GM23338 (cell line): ENCODE data around the gene BTBD9.

Experiments used
- CTCF ChIP-seq, 2 experiments: fragments of 200-600 bp in 1 of 2; sonication (generic) in 1 of 2; conservative IDR thresholded peaks; 2 replicates each; pipeline versions ENCODE4 v1.5.1 to v1.6.1; 2016 to 2017; ENCODE audit warnings: antibody characterized with exemption in 2 of 2, low read depth in 2 of 2, mild to moderate bottlenecking in 2 of 2, moderate library complexity in 1 of 2
- ETS1 ChIP-seq: IDR thresholded peaks from 2 replicates; pipeline ENCODE4 v1.6.1; 2016; ENCODE audit warnings: antibody characterized with exemption
- EZH2 ChIP-seq: fragments of 200-600 bp; sonication (generic); IDR thresholded peaks from one replicate; pipeline ENCODE4 v1.8.0; 2017; ENCODE audit warnings: antibody characterized with exemption, mild to moderate bottlenecking, low read depth; ENCODE audit not compliant: unreplicated experiment
- EZH2phosphoT487 ChIP-seq: fragments of 200-600 bp; sonication (generic); IDR thresholded peaks from one replicate; pipeline ENCODE4 v1.8.1; 2018; ENCODE audit warnings: antibody characterized with exemption; ENCODE audit not compliant: unreplicated experiment
- JUNB ChIP-seq: IDR thresholded peaks from one replicate; pipeline ENCODE4 v1.6.1; 2016; ENCODE audit warnings: antibody characterized with exemption; ENCODE audit not compliant: unreplicated experiment
- POLR2AphosphoS5 ChIP-seq: IDR thresholded peaks from 2 replicates; pipeline ENCODE4 v1.6.1; 2016; ENCODE audit warnings: antibody characterized with exemption, low read depth
- REST ChIP-seq: IDR thresholded peaks from one replicate; pipeline ENCODE4 v1.6.1; 2018; ENCODE audit warnings: antibody characterized with exemption; ENCODE audit not compliant: unreplicated experiment
- STAT1 ChIP-seq: IDR thresholded peaks from one replicate; pipeline ENCODE4 v1.6.1; 2016; ENCODE audit warnings: antibody characterized with exemption; ENCODE audit not compliant: unreplicated experiment
- ZNF114 ChIP-seq: fragments of 250-450 bp; sonication (Bioruptor Pico); IDR thresholded peaks from 2 replicates; pipeline ENCODE4 v1.5.0; 2020; ENCODE audit warnings: mild to moderate bottlenecking, moderate library complexity
- ZNF331 ChIP-seq: fragments of 250-450 bp; sonication (Bioruptor Pico); IDR thresholded peaks from 2 replicates; pipeline ENCODE4 v1.5.0; 2020; ENCODE audit warnings: low read depth, mild to moderate bottlenecking, moderate library complexity
- ZNF462 ChIP-seq: fragments of 250-450 bp; sonication (Bioruptor Pico); IDR thresholded peaks from 2 replicates; pipeline ENCODE4 v1.5.0; 2020; ENCODE audit warnings: mild to moderate bottlenecking, moderate library complexity

GRCh38 chr6:38337819-38338465 lies 301.8 kb downstream of the BTBD9 start:
- no peak for TF ChIP-seq CTCF (conservative IDR thresholded peaks at IDR 0.05; ENCODE audit: low read depth in 2 of 2)
- TF ChIP-seq REST = no peak
- no peak for TF ChIP-seq POLR2AphosphoS5
- TF ChIP-seq JUNB = no peak
- TF ChIP-seq EZH2 = no peak
- no peak for TF ChIP-seq ETS1
- TF ChIP-seq STAT1 = no peak
- TF ChIP-seq EZH2phosphoT487 = no peak
- TF ChIP-seq ZNF331 = no peak
- TF ChIP-seq ZNF114 (CRISPR knock-in tag) = no peak
- TF ChIP-seq ZNF462 (CRISPR knock-in tag) = no peak
